Activated naive CD4-positive, alpha-beta T cell treated with anti-CD3 and anti-CD28 coated beads, Interleukin-2, amount 50 U/mL, for 24 hours (primary cell): ENCODE data around the gene GLIS2.

Experiments used
- H3K27ac Mint-ChIP-seq: one replicate; pipeline ENCODE4 v1.8.0; 2021; ENCODE audit warnings: mild to moderate bottlenecking, mixed read lengths
- H3K27me3 Mint-ChIP-seq: one replicate; pipeline ENCODE4 v1.8.0; 2021; ENCODE audit warnings: mixed read lengths
- H3K36me3 Mint-ChIP-seq: one replicate; pipeline ENCODE4 v1.8.0; 2021; ENCODE audit warnings: mixed read lengths
- H3K4me1 Mint-ChIP-seq: one replicate; pipeline ENCODE4 v1.8.0; 2021; ENCODE audit warnings: mixed read lengths
- H3K4me3 Mint-ChIP-seq: one replicate; pipeline ENCODE4 v1.8.0; 2021; ENCODE audit warnings: mild to moderate bottlenecking, mixed read lengths
- H3K9me3 Mint-ChIP-seq: one replicate; pipeline ENCODE4 v1.8.0; 2021; ENCODE audit warnings: mixed read lengths

GLIS2 gene

GRCh38 chr16:4290236-4290830 is 25.5 kb upstream of the GLIS2 start:
- Mint-ChIP-seq H3K36me3 (no peaks in the 10 kb centered on the region), H3K27me3 (no peaks in the 10 kb centered on the region), H3K4me3 (no peak overlapping the region), H3K9me3 (no peaks in the 10 kb centered on the region), H3K4me1 (peaks cover 14% of the 10 kb centered on the region), H3K27ac (peak overlapping the region; percentile 70)

DNA sequence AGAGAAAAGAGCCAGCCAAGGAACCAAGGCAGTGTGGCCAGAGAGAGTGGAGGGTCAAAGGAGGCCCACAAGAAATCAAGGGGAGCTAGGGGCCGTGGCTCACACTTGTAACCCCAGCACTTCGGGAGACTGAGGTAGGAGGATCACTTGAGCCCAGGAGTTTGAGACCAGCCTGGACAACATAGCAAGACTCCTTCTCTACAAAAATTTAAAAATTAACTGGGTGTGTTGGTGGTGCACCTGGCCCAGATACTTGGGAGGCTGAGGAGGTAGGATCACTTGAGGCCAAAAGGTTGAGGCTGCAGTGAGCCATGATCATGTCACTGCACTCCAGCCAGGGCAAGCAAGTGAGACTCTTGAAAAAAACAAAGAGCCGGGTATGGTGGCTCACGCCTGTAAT is 24.2 kb upstream of the GLIS2 start:
- H3K27me3 Mint-ChIP-seq, result no peaks in the 10 kb centered on the region
- peaks cover 14% of the 10 kb centered on the region for H3K4me1 Mint-ChIP-seq
- H3K27ac Mint-ChIP-seq, result no peak overlapping the region
- no peak overlapping the region for H3K4me3 Mint-ChIP-seq
- H3K9me3 Mint-ChIP-seq, result no peaks in the 10 kb centered on the region
- H3K36me3 Mint-ChIP-seq, result no peaks in the 10 kb centered on the region

DNA sequence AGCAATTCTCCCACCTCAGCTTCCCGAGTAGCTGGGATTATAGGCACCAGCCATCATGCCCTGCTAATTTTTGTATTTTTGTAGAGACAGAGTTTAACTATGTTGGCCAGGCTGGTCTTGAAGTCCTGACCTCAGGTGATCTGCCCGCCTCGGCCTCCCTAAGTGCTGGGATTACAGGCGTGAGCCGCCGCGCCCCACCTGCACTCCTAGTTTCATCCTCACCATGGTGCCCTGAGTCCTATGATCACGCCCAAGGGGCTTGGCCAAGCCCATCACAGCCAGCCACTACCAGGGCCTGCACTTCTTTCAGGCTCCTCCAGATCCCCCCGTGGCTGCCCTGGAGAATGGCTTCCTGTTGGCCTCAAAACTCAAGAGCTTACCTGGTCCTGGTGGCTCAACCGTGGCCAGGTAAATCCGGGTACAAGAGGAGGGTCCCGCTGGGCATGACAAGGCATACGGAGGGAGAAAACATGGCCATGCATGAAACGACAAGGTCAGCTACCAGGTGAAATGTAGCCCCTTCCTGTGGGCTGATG is 22.6 kb upstream of the GLIS2 start:
- Mint-ChIP-seq H3K4me1 (peaks cover 8% of the 10 kb centered on the region), H3K27me3 (no peaks in the 10 kb centered on the region), H3K27ac (no peak overlapping the region), H3K9me3 (no peaks in the 10 kb centered on the region), H3K36me3 (no peaks in the 10 kb centered on the region), H3K4me3 (no peak overlapping the region)

DNA sequence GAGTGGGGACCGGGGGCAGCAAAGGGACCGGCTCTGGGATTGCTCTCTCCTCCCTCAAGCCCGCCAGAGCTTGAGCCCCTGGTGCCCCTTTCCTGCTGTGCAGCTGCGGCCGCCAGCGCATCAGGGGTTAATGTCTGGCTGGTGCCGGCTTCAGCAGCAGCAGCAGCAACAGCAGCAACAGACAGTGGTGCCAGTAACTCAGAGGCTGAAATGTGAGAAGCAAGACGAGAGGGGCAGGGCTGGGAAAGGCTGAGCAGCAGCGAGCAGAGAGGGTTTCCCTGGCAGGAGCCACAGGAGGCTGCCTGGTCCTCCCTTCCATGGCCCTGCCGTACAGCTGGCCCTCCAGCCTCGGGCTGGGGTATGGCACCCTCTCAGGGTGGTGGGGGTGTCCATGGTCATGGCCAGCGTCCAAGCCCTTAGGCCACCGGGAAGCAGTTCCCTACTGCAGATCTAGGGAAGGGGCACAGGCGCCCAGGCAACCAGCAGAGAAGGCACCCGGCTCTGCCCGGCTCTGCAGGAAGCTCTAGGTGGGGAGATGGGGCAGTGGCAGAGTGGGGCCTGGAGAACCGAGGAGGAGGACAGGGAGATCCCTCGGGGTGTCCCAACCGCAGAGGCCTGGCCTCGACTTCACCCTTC is 21.9 kb upstream of the GLIS2 start:
- Mint-ChIP-seq H3K4me3 (no peak overlapping the region), H3K4me1 (peaks cover 4% of the 10 kb centered on the region), H3K27me3 (no peaks in the 10 kb centered on the region), H3K9me3 (no peaks in the 10 kb centered on the region), H3K36me3 (no peaks in the 10 kb centered on the region), H3K27ac (no peak overlapping the region)

DNA sequence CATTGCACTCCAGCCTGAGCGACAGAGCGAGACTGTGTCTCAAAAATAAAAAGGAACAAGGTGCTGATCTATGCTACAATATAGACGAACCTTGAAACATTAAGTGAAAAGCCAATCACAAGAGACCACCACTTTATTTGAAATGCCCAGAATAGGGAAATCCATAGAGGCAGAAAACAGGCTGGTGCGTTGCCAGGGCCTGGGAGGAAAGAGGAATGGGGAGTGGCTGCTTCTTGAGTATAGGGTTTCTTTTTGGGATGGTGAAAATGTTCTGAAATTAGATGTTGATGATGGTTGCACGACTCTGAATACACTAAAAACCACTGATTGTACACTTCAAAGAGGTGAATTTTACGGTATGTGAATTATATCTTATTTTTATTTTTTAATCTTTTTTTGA is 20.3 kb upstream of the GLIS2 start:
- peaks cover 8% of the 10 kb centered on the region for H3K4me1 Mint-ChIP-seq
- H3K36me3 Mint-ChIP-seq, result no peaks in the 10 kb centered on the region
- H3K27ac Mint-ChIP-seq, result no peak overlapping the region
- no peak overlapping the region for H3K4me3 Mint-ChIP-seq
- H3K27me3 Mint-ChIP-seq, result no peaks in the 10 kb centered on the region
- no peaks in the 10 kb centered on the region for H3K9me3 Mint-ChIP-seq

DNA sequence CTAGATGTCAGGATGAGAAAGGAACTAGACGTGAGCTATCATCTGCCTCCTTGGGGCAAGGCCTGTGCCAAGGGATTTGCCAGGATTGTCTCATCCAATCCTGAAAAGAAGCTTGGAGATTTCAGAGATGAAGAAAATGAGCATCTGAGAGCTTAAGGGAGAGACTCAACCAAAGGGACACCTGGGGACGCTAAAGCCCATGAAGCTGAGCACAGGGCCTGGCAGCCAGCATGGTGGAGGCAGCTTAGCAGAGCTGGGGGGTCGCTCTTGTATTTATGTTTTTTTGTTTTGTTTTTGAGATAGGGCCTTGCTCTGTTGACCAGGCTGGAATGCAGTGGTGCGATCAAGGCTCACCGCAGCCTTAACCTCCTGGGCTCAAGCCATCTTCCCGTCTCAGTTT is 18.4 kb upstream of the GLIS2 start:
- no peaks in the 10 kb centered on the region for H3K36me3 Mint-ChIP-seq
- H3K4me1 Mint-ChIP-seq, result peaks cover 8% of the 10 kb centered on the region
- H3K27ac Mint-ChIP-seq, result no peak overlapping the region

DNA sequence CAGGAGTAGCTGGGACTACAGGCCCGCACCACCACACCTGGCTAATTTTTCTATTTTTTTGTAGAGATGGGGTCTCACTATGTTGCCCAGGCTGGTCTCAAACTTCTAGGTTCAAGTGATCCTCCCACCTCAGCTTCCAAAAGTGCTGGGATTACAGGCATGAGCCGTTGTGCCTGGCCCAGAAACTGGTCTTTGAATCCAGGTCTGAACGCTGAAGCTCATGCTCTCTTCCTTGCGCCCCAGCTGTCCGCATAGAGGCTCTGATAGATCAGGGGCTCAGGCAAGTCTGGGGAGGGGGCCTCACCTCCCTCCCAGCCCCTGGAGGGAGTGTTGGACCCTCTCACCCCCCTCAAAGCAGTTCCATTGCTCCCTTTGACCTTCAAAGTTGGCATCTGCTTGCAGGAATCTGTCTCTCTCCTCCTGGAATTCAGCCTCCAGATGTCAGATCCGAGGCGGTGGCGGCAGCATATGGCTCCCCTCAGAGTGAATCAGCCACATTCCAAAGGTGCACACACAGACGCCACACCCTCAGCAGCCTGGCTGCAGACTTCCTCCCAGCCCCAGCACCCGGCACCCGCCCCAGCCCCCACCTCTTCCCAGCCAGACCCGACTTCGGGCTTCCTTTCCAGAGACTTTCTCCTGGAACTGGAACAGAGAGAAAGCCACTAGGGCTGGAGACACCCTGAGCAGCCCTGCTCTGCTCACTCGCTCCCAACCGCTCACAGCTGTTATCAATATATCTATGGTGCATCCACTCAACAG is 16.9 kb upstream of the GLIS2 start:
- Mint-ChIP-seq H3K36me3 (no peaks in the 10 kb centered on the region), H3K4me3 (no peak overlapping the region), H3K27ac (no peak overlapping the region), H3K9me3 (no peaks in the 10 kb centered on the region), H3K4me1 (peaks cover 6% of the 10 kb centered on the region), H3K27me3 (no peaks in the 10 kb centered on the region)

More for the DNA sequence above, 18.4 kb upstream of the GLIS2 start:
- H3K9me3 Mint-ChIP-seq, result no peaks in the 10 kb centered on the region
- H3K4me3 Mint-ChIP-seq, result no peak overlapping the region
- no peaks in the 10 kb centered on the region for H3K27me3 Mint-ChIP-seq

DNA sequence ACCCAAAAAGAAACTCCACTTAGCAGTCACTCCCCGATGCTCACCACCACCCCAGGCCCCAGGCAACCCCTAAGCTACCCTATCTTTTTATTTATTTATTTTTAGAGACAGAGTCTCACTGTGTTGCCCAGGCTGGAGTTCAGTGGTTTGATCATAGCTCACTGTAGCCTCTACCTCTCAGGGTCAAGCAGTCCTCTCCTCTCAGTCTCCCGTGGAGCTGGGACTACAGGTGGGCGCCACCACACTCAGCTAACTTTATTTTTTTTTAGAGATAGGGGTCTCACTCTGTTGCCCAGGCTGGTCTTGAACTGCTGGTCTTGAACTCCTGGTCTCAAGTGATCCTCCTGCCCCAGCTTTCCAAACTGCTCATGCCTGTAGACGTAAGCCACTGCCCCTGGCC is 14.7 kb upstream of the GLIS2 start:
- H3K36me3 Mint-ChIP-seq, result no peaks in the 10 kb centered on the region
- H3K9me3 Mint-ChIP-seq, result no peaks in the 10 kb centered on the region
- peaks cover 17% of the 10 kb centered on the region for H3K4me1 Mint-ChIP-seq
- H3K4me3 Mint-ChIP-seq, result no peak overlapping the region
- no peaks in the 10 kb centered on the region for H3K27me3 Mint-ChIP-seq
- H3K27ac Mint-ChIP-seq, result no peak overlapping the region

DNA sequence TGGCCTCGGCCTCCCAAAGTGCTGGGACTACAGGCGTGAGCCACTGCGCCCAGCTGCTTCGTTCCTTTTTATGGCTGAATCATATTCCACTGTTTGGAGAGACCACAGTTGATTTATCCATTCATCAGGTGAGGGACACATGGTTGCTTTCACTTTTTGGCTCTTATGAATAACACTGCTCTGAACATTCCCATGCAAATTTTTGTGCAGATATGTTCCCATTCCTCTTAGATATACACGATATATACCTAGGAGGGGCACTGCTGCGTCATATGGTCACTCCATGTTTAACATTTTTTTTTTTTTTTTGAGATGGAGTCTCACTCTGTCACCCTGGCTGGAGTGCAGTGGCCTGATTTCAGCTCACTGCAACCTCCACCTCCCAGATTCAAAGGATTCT is 13.9 kb upstream of the GLIS2 start:
- H3K36me3 Mint-ChIP-seq, result no peaks in the 10 kb centered on the region
- no peaks in the 10 kb centered on the region for H3K27me3 Mint-ChIP-seq
- H3K9me3 Mint-ChIP-seq, result no peaks in the 10 kb centered on the region
- H3K4me1 Mint-ChIP-seq, result peaks cover 25% of the 10 kb centered on the region
- H3K27ac Mint-ChIP-seq, result no peak overlapping the region
- no peak overlapping the region for H3K4me3 Mint-ChIP-seq

- H3K27me3 Mint-ChIP-seq, result no peaks in the 10 kb centered on the region
- no peak overlapping the region for H3K27ac Mint-ChIP-seq
- peaks cover 3% of the 10 kb centered on the region for H3K36me3 Mint-ChIP-seq
- H3K4me3 Mint-ChIP-seq, result no peak overlapping the region
- H3K4me1 Mint-ChIP-seq, result peaks cover 32% of the 10 kb centered on the region
- H3K9me3 Mint-ChIP-seq, result no peaks in the 10 kb centered on the region
These were observed 11.9 kb upstream of the GLIS2 start for GRCh38 chr16:4303973-4304372.

- no peaks in the 10 kb centered on the region for H3K27me3 Mint-ChIP-seq
- H3K9me3 Mint-ChIP-seq, result no peaks in the 10 kb centered on the region
- peaks cover 3% of the 10 kb centered on the region for H3K36me3 Mint-ChIP-seq
- H3K4me1 Mint-ChIP-seq, result peaks cover 33% of the 10 kb centered on the region
- peak overlapping the region; percentile 92 for H3K4me3 Mint-ChIP-seq
- H3K27ac Mint-ChIP-seq, result peak overlapping the region; percentile 95
These were observed 9.2 kb upstream of the GLIS2 start for GRCh38 chr16:4306470-4307214.

DNA sequence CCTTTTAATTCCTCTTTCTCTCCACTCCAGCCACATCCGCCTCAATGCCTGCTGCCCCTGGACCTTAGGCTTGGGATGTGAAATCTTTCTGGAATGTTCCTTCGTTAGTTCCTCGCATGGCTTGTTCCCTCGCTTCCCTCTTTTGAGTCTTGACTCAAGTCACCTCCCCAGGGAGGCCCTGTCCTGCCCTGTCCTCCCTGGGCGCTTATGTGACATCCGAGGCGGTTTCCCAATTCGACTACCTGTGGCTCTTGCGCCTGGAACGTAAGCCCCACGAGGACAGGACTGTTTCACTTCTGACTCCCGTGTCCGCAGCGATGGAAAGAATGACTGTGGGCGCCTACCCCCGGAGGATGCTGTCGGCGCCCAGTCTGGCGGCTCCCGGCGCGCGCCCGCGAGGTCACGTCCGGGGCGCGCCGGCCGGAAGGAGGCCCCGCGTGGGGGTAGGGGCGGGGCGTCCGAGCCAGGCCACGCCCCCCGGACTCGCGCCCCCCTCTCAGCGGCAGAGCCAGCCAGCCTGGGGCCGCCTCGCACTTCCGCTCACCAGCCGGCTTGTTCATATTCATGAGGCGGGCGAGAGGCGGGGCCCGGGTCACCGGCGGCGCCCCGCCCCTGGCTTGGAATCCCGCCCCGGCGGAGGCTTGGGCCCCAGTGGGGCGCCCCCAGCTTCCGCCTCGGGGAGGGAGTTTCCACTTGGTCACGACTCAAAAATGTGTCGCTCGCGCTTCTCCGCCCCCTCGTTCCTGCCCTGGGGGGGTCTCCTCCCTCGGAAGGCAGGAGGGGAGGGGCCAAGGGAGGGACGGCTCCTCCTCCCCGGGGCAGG is 8.4 kb upstream of the GLIS2 start:
- Mint-ChIP-seq H3K9me3 (no peaks in the 10 kb centered on the region), H3K27ac (peak overlapping the region; percentile 95), H3K4me1 (peaks cover 33% of the 10 kb centered on the region), H3K27me3 (no peaks in the 10 kb centered on the region), H3K4me3 (peak overlapping the region; percentile 92), H3K36me3 (peaks cover 3% of the 10 kb centered on the region)

DNA sequence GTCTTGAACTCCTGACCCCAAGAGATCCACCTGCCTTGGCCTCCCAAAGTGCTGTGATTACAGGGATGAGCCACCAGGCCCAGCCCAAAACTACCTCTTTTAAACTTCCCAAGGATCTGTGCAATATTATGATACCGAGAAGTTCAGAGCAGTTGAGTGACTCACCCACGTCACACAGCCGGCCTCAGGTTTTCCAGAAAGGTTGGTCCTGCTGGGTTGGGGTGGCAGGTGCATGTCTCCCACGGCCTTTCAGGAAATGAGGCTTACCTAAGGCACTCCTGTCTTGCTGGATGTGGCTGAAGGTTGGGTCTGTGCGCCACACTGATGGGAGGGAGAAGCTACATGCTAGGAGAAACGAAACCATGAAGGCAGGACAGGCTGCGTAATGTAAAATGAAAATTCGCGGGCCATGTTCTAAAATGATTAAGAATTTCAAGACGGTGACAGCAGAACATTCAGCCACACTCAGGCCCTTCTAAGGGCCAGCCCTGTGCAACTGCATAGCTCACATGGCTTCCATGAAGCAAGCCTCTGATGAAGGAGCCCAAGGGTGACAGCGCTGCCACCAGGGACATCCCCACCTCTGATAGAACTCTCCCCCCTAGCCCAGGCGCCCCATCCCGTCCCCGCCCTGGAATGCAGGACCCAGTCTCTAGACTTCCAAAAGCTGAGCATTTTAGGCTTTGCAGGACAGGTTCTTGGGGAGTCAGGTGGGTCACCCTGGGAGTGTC is 6.6 kb upstream of the GLIS2 start:
- peak overlapping the region; percentile 26 for H3K4me3 Mint-ChIP-seq
- peaks cover 3% of the 10 kb centered on the region for H3K36me3 Mint-ChIP-seq

GRCh38 chr16:4309833-4310266 is 6.0 kb upstream of the GLIS2 start:
- Mint-ChIP-seq H3K4me1 (peaks cover 38% of the 10 kb centered on the region), H3K27me3 (peaks cover 11% of the 10 kb centered on the region), H3K4me3 (no peak overlapping the region), H3K27ac (no peak overlapping the region), H3K9me3 (no peaks in the 10 kb centered on the region), H3K36me3 (peaks cover 3% of the 10 kb centered on the region)

More for the DNA sequence above, 6.6 kb upstream of the GLIS2 start:
- H3K9me3 Mint-ChIP-seq, result no peaks in the 10 kb centered on the region
- H3K27ac Mint-ChIP-seq, result peak overlapping the region; percentile 27
- H3K27me3 Mint-ChIP-seq, result peaks cover 5% of the 10 kb centered on the region
- H3K4me1 Mint-ChIP-seq, result peaks cover 32% of the 10 kb centered on the region
